ENCODE measurements around the gene SEMA3F.

SEMA3F gene

DNA sequence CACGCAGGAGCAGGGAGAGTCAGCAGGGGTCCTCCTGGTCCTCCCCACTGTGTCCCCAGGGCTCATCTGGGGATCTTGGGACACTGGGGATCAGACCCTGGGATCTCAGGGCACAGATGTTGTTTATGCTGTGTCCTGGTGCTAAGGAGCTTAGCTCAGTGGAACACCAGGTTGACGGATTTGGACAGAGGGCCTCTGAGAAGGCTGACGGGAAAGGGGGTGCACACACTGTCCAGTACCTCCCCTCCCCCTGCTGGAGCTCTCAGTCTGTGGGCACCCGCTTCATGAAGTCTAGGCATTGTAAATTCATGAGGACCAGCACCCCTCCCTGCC lies 21.9 kb upstream of the SEMA3F start:
- no peak overlapping the region for H3K27ac ChIP-seq (replicated peaks)
- TF ChIP-seq GABPA (IDR thresholded peaks at IDR 0.05; ENCODE audit: low read depth): no peak
- H3K4me3 ChIP-seq (replicated peaks; ENCODE audit: insufficient read depth, low read length): no peak overlapping the region
- no peaks in the 10 kb centered on the region for H3K27me3 ChIP-seq (ENCODE audit: insufficient read depth, poor library complexity, severe bottlenecking)
- DNase-seq (ENCODE audit: low read depth in 1 of 2, low spot score in 1 of 2): no peak

- TF ChIP-seq SPI1 (IDR thresholded peaks at IDR 0.05; ENCODE audit: borderline replicate concordance, low read depth) (no peak), POLR2AphosphoS5 (IDR thresholded peaks at IDR 0.05; ENCODE audit: low read depth) (no peak), GABPA (IDR thresholded peaks at IDR 0.05; ENCODE audit: low read depth) (no peak), REST (IDR thresholded peaks at IDR 0.05; ENCODE audit: insufficient replicate concordance, low read depth) (no peak)
- TF ChIP-seq, protein P1, sequence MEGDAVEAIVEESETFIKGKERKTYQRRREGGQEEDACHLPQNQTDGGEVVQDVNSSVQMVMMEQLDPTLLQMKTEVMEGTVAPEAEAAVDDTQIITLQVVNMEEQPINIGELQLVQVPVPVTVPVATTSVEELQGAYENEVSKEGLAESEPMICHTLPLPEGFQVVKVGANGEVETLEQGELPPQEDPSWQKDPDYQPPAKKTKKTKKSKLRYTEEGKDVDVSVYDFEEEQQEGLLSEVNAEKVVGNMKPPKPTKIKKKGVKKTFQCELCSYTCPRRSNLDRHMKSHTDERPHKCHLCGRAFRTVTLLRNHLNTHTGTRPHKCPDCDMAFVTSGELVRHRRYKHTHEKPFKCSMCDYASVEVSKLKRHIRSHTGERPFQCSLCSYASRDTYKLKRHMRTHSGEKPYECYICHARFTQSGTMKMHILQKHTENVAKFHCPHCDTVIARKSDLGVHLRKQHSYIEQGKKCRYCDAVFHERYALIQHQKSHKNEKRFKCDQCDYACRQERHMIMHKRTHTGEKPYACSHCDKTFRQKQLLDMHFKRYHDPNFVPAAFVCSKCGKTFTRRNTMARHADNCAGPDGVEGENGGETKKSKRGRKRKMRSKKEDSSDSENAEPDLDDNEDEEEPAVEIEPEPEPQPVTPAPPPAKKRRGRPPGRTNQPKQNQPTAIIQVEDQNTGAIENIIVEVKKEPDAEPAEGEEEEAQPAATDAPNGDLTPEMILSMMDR (IDR thresholded peaks at IDR 0.05; ENCODE audit: insufficient read depth, low read length): no peak
Observed at GRCh38 chr3:50134367-50134766, 20.8 kb upstream of the SEMA3F start.

DNA sequence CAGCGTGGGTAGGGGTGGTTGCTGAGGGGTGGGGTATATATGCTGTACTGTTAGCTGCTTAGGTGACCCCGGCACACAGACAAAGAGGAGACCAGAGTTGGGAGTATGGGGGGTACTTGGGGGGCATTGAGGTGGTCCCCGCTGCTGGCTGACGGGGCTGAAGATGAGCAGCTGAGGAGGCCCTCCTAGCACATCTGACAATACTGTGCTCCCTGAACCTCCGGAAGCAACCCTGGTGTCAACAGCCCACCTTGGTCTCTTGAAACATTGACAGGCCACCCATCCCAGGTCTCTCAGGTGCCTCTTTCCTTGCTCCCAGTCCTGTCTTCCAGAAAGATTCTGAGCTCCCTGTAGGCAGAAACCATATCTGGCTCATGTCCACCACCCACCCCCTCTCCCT lies 19.2 kb upstream of the SEMA3F start:
- Histone ChIP-seq H3K27me3 (ENCODE audit: insufficient read depth, poor library complexity, severe bottlenecking) (no peaks in the 10 kb centered on the region), H3K4me3 (replicated peaks; ENCODE audit: insufficient read depth, low read length) (no peak overlapping the region), H3K27ac (replicated peaks) (no peak overlapping the region)
- no peak for DNase-seq (ENCODE audit: low read depth in 1 of 2, low spot score in 1 of 2)
- TF ChIP-seq, protein P1 (IDR thresholded peaks at IDR 0.05; ENCODE audit: insufficient read depth, low read length): no peak
- TF ChIP-seq POLR2AphosphoS5 (IDR thresholded peaks at IDR 0.05; ENCODE audit: low read depth): no peak

More at GRCh38 chr3:50134367-50134766, 20.8 kb upstream of the SEMA3F start:
- no peak overlapping the region for H3K4me3 ChIP-seq (replicated peaks; ENCODE audit: insufficient read depth, low read length)
- no peaks in the 10 kb centered on the region for H3K27me3 ChIP-seq (ENCODE audit: insufficient read depth, poor library complexity, severe bottlenecking)
- H3K27ac ChIP-seq (replicated peaks): no peak overlapping the region
- no peak for DNase-seq (ENCODE audit: low read depth in 1 of 2, low spot score in 1 of 2)

DNA sequence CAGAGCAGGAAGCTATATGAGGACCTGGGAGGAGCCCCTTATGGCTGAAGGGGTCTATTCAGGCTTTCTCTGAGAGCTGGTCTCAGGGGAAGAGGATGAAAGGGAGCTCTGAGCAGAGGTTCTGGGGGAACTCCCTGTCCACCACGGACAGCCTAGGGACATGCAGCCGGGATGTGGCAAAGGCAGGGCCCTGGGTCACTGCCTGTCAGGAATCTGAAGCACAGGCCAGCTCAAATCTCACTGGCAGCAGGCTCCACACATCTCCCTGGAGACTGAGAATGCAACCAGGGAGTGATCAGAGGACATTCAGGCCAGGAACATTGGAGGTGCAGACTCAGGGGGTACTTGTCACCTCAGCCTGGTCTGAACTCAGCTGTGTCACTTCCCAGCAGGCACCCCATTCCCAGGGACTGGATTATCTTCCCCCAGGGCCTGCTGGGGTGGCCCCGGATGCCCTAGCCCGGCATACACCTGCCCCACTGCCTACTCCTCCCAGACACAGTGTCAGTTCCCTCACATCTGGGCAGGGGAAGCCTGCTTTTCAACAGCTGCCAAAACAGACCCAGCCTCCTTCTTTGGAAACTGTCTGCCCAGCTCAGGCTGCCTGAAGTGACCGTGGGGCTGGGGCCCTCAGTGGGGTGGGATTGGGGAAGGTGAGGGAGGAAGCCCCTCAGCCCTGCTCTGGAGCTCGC lies 18.3 kb upstream of the SEMA3F start:
- no peak for DNase-seq (ENCODE audit: low read depth in 1 of 2, low spot score in 1 of 2)
- TF ChIP-seq GABPA (IDR thresholded peaks at IDR 0.05; ENCODE audit: low read depth) (no peak), SPI1 (IDR thresholded peaks at IDR 0.05; ENCODE audit: borderline replicate concordance, low read depth) (no peak), REST (IDR thresholded peaks at IDR 0.05; ENCODE audit: insufficient replicate concordance, low read depth) (no peak), POLR2AphosphoS5 (IDR thresholded peaks at IDR 0.05; ENCODE audit: low read depth) (no peak)
- TF ChIP-seq, protein P1 (IDR thresholded peaks at IDR 0.05; ENCODE audit: insufficient read depth, low read length): no peak
- Histone ChIP-seq H3K27me3 (ENCODE audit: insufficient read depth, poor library complexity, severe bottlenecking) (no peaks in the 10 kb centered on the region), H3K27ac (replicated peaks) (no peak overlapping the region), H3K4me3 (replicated peaks; ENCODE audit: insufficient read depth, low read length) (no peak overlapping the region)
